CD4-positive, alpha-beta T cell treated with Interleukin-4 for 1 hour (primary cell): ENCODE data around the gene EIF2A.
"Not testable (repeated sequence)": the region's sequence is repeated elsewhere in the genome, so short reads cannot be mapped to it uniquely, and the experiment has no call there.

Experiments used
- DNase-seq, 2 donors: peaks; one replicate each; pipeline ENCODE4 v3.0.0-alpha.2; 2020 to 2022

EIF2A gene

DNA sequence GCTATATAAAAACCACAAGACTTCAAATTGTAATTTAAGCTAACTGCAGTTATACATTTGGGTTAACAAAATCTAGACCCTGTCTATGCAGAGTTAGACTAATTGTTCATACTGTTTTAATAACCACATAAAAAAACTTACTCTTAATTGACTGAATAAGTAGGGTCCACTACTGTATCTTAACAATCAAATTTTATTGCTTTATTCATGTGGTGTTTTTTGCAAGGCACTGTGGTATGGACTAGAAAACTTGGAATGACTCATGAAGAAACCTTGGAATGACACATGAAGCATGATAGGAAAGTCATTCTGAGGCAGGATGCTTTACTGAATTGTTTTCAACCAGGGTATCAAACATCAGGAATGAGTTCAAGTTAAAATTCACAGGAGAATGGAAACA lies 2.5 kb upstream of the EIF2A start:
- DNase-seq: no peak

DNA sequence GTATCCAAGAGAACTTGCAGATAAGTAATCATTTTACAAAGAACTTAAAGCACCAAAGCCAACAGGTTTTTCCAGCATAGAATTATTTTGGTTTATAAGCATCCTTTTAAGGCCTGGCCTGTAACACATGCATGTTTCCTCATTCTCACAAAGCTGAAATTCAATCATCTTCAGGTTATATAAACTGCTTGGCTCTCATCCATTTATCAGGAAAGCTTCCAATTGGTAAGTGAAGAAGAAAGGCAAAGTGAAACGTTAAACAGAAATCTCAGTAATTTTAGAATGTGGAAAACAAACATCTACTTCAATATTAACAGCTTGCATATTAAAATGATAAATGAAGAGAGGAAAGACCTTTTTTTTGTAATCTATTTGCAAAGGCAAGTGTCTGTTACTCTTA lies 1.9 kb upstream of the EIF2A start:
- DNase-seq: no peak

DNA sequence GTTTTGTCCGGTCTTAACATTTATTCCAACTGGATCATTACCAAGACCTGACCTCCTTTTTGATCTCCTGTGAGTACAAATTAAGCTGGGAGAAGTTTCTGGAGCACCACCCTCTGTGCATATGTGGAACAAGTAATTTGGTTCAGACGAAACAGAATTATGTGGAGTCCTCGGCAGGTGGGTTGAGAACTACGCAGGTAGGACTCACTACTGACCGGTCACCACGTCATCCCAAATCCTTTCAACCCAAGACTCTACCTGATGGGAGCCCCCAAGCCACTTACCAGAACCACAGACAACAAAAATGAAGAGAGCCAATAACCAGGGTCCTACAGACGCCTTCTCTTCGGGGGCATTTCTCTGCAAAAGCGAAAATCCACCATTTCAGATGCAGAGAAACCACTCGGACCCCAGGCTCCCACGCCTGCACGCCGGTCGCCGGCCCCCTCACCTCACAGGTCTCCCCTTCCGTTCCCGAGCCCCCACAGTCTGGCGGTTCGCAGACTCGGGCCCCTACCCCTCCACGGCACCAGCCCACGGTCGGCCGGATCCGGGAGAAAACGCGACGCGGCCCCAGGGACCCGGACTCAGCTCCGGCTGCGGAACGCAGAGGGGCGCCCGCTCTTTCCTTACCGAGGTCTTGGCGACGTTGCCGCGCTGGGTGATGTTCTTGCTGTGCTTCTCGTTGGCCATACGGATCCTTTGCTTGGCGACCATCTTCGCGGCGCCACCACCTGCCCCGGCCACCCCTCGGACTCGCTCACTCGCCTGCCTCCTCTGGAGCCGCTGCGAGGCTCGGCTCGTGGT lies 965 bp upstream of the EIF2A start:
- DNase-seq: peak; percentile 21 to 33

DNA sequence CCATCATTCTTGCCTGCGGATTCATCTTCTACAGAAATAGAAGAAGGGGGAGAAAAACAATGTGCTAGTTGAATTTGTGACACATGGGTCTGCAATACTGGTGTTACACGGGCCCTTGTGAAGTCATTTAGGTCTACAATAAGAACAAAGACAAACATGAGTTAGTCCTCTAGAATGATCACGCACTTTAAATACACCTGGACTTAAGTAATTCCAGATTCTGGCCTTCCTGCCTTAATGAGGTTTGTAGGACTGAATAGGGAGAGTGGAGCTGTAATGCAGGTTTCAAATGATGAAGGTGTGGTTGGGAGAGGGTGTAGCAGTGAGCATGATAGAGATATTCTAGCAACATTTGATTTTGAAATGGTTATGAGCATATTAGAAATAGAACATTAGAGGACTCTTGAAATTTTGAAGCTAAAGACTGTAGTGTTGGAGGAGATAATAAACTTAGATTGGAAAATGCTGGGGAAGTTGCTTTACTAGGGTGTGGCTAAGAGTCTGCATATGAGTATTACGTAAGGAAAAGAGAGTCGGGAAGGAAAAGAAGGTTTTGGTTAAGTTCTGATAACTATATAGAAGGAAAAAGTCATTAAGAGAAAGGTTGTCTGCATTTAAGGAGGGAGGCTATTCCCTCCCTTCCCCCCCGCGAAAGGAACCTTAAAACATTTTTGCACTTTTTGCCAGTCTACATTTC lies 606 bp downstream of the EIF2A start:
- no peak for DNase-seq

DNA sequence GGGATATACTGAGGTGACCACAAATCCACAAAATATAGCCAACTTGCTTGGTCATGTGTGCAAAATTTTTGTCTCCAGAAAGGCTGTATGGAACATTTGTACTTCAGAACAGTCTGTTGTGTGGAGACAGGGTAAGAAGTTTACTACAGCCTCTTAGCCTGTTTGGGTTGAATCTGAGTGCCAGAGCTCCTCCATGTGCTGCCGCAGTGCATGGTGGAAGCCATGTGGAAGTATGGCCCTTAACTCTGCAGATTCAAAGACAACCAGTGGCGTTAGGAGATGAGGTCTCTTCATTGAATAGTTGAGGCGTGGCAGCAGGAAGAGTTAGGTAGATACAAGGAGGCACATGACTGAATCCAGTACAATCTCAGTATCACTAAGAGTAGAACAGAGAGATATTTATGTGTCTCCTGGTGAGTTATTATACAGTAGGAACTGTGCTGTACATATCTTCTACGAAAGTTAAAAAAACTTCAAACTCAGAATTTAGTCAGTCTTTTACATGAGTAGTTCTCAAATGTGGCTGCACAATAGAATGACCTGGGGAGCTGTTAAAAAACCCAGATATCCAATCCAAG lies 9.4 kb downstream of the EIF2A start:
- DNase-seq: no peak

DNA sequence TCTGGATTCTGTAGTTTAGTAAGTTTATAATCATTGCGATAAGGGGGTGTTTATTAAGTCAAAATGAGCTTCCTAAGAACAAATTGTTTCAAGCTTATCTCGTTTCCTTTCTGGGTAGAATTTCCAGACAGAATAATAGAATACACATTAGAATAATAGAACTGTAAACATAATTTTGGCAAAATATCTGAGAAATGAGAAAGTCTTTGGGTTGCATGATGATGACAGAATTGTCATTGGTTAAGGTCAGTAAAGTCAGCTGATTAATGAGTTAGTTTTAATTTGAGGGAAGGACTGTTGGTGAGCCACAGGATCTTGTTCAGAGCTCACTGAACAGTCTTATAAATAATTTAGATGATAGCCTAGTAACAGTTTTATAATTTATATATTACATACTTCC lies 10.2 kb downstream of the EIF2A start:
- no peak for DNase-seq

DNA sequence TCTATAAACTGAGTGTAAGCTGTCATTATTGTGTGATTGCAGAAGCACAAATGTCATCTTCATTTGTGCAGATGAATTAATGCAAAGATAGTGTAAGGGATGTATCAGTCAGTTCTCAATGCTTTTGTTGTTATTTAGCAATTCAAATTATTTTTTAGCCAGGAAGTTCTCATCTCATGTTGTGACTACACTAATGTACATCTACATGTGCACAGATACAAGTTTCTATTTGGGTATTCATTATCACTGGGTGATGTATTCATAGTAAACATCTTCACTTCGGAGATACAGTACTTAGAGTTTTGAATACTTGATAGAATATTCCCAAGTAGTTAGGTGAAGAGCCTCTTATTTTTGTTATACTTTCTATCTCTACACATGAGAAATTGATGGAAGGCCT lies 11.1 kb downstream of the EIF2A start:
- no peak for DNase-seq

DNA sequence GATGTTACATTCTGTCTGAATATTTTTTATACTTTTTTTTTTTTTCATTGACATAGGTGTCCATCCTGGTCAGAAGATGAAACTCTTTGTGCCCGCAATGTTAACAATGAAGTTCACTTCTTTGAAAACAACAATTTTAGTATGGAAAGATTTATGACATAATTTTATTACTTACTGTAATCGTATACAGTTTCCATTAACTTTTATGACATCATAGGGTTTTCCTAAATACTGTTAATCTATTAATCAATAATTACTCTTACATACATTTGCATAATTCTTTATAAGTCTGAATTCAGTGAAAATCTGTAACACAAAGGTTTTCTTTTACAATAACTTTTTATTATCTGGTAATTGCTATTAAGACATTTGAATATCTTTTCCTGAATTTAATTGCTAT lies 17.7 kb downstream of the EIF2A start:
- DNase-seq: no peak

DNA sequence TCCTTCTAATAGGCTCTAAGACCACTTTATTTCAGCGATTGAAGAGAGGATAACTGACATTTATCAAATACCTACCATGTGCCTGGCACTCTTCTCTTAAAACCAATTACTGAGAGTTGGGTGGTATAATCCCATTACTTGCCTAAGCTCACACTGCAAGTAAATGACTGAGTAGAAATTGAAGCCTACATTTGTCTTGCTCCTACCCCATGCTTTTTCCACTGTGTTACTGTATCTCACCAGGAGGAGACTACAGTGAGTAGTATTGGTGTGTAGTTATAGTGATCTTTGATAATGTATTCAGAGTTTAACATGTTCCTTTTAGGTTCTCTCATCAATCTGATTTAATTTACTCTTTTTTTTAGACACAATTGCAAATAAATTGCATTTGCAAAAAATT lies 20.7 kb downstream of the EIF2A start:
- DNase-seq: no peak

DNA sequence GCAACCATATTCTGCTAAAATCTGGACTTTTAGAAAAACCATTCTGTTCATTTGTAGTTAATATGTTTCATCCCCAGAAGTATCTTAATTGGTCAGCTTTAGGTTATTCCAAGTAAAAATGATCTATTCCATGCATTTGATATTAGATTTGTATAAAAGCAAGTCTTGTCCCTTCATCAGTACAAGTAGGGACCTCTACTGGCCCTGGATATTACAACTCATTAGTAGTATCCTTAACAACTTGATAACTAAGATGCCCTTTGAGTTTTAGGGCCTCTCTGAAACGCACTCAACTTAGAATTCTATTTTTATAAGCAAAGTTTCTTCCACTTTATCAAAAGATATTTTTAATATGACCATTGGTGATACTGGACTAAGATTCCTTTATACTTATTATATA lies 31.3 kb downstream of the EIF2A start:
- DNase-seq: no peak

DNA sequence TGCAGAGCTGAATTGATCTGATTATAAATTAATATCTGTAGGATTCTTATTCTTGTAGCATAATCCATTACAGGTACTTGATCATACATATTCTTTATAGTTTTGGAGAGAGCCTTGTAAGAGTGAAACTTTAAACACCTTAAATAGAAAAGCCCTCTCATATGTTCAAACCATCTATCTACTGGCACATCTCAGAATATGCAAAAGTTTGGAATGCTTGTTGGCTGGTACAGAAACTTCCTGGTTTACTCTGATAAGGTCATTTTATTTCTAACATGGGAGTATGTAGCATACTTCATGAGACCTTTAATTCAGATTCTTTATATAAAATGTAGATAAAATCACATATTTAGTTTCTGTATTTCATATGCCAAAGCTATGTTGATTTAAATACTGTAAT lies 34.6 kb downstream of the EIF2A start:
- DNase-seq: no peak

DNA sequence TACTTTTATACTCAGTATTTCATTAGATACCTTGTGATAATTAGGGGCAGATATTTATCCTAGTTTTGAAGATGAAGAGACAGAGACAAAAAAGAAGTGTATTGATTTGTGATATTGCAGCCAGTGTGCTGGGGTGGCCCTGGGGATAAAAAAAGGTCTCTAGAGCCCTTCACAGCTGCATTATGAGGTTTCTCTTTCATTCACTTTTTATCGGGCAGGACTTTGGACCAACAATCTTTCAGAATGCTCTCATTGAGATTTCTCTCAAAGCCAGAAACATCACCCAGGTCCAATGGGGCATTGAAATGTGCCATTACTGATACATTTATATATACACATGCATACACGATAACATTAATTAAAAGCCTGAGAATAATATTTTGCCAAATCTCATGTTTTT lies 36.0 kb downstream of the EIF2A start:
- no peak for DNase-seq

DNA sequence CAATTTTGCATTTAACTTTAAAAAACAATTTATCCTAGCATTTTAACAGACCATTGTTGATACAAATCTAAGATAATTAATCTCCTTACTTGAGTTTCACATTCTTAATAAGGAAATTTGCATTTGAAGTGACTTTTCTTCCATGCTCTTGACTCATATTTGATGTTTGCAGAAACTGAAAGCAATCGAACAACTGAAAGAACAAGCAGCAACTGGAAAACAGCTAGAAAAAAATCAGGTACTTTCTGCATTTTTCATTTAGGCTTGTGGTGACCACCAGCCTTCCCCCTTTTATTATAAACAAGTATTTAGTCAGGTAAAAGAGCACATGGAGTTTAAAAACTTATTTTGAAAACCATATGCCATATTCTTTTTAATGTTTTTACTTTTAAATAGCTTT lies 36.4 kb downstream of the EIF2A start:
- no peak for DNase-seq

DNA sequence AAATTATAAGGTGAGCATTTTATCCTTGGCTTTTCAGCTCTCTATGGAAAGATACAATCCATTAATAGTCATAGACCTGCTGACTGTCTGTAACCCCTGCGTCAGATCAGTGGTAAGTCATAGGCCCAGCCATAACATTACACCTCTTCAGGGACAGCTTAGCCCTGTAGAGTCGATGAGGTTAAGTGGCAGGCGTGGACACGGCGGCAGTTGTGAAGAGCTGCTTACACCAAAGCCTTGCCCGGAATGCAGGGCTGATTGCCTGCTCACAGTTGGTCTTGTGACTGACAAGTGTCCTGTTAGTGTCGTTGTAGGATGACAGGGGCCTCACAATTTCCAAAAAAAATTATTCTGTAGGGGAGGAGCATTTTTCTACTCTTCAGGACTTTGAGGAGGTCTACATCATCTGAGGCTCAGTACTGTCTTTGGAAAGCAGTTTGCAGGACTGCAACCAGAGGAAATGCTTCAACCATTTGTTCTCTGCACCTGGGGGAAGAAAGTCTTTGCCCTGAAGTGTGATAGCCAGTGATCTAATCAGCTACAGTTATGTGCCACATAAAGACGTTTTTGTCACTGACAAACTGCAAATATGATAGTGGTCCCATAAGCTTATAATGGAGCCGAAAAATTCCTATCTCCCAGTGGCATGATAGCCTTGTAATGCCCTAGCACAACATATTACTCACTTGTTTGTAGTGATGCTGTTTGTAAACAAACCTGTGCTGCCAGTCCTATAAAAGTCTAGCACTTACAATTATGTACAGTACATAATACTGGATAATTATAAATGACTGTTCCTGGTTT lies 41.6 kb downstream of the EIF2A start:
- DNase-seq: no peak

DNA sequence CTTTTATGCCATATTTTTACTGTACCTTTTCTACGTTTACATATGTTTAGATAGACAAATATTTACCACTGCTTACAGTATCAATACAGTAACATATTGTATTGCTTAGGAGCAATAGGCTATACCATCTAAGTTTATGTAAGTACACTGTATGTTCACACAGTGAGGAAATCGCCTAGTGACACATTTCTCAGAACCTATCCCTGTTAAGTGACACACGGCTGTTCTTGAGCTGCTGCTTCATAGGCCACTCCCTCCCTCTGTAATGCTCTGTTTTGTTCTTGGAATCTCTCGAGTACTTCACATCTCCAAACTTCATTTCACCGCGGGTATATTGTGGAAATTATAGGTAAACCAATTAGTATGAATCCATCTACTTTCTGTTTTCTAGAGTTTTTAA lies 43.2 kb downstream of the EIF2A start:
- no peak for DNase-seq

DNA sequence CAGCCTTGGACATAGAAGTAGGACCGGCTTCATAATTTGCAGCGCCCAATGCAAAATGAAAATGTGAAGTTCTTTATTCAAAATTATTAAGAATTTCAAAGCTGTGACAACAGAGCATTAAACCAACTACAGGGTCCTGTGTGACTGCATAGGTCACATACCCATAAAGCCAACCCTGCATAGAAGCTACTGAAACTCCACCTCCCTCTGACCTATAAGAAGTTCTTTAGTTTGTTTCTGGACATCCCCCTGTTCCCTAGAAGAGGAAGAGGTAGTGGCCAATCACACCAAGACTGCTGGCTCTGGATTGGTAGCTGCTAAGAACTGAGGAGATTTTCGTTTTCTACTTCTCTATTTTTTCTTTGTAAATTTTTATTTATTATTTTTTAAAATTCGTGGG lies 47.6 kb downstream of the EIF2A start:
- DNase-seq: no peak

DNA sequence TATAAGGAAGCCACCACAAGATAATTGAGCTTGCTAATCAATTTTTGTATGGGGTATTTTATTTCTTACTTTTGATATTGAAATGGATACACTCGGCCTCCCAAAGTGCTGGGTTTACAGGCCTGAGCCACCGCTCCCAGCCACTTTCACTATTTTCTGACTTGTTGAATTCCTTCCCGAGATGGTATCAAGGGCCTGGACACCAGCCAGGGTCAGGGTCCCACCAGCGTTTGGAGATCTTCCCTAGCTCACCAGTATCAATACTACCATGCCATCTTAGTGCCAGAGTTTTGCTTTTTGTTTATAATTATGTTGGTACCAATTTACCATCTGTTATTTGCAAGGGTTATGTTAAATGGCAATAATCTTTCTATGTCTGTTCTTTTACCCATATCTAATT lies 51.1 kb downstream of the EIF2A start:
- DNase-seq: no peak

DNA sequence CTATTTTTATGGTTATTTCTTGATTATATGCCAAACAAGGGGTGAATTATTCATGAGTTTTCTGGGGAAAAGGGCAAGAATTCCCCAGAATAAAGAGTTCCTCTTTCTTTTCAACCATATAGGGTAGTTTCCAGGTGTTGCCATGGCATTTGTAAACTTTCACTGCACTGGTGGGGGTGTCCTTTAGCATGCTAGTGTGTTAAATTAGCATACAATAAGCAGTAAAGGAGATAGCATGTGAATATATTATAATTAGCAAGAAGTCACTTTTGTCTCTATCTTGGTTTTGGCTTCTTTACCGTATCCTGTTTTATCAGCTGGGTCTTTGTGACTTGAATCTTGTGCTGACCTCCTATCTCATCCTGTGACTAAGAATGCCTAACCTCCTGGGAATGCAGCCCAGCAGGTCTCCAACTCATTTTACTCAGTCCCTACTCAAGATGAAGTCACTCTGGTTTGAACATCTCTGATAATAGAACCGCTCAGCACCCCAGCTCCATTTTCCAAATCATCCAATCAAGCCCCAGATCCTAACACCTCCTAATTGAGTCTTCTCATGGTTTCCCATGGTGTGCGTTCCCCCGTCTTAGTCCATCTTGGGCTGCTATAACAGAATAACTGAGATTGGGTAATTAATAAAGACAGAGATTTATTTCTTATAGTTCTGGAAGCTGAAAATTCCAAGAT lies 53.2 kb downstream of the EIF2A start:
- peak; percentile 28 to 65 for DNase-seq

DNA sequence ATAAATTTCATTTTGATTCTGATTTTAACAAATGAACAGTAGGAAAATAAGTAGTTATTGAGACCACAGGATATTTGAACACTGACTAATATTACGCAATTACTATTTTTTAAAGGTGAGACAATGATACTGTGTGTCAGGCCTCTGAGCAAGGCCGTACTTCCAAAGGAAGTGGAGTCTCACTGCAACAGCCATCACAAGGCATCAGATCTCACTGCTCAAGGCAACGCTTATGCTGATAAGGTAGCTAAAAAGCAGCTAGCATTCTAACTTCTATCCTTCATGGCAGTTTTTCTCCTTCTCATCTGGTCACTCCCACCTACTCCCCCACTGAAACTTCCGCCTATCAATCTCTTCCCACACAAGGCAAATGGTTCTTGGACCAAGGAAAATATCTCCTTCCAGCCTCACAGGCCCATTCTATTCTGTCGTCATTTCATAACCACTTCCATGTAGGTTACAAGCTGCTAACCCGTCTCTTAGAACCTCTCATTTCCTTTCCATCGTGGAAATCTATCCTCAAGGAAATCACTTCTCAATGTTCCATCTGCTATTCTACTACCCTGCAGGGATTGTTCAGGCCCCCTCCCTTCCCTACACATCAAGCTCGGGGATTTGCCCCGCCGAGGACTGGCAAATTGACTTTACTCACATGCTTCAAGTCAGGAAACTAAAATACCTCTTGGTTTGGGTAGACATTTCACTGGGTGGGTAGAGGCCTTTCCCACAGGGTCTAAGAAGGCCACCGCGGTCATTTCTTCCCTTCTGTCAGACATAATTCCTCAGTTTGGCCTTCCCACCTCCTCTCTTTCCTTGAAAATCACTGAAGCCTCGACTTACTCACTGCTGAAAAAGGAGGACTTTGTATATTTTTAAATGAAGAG lies 54.3 kb downstream of the EIF2A start:
- DNase-seq: not testable (repeated sequence)

DNA sequence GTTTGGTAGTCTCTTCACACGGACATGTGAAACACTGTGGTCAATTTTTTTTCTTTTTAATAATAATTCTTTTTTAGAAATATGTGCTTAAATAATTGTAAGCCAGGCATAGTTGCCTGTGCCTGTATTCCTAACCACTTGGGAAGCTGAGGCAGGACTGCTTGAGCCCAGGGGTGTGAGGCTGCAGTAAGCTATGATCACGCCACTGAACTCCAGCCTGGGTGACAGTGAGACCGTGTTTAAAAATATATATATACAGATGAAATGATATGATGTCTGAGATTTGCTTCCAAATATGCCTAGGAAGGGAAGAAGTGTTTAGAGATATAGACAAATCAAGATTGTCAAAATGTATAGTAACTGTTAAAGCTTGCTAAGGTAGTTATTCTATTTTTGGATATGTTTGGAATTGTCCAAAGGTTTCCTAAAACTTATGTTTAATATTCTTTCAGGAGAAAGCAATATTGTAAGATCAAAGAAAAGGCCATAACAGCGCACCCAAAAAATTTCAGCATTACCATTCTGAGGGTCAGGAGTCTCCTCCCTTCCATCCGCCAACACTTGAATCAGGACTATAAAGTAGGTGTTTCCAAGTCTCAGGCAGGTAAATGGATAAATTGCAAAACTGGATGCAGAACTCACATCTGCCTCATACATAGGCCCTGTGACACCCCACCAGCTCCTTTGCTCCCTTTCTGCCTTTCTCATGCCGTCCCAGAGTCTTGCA lies 56.0 kb downstream of the EIF2A start:
- DNase-seq: no peak
